Measurements from ENCODE around the gene CUBN.

The CUBN gene

GRCh38 chr10:16854623-16855022 lies 275.0 kb downstream of the CUBN start:
- Histone ChIP-seq H3K27ac (ENCODE audit: extremely low read depth, low read depth, low read length) (no peak overlapping the region), H3K36me3 (ENCODE audit: control insufficient read depth in 2 of 2, insufficient read depth in 1 of 2, low read length in 2 of 2) (no peaks in the 10 kb centered on the region), H3K4me3 (ENCODE audit: low read depth, low read length) (no peak overlapping the region), H3K4me1 (ENCODE audit: control insufficient read depth, insufficient read depth, low read length) (peaks cover 4% of the 10 kb centered on the region; the same call in 1 of the 2 replicates), H3K9me3 (ENCODE audit: control insufficient read depth, insufficient read depth, low read depth, low read length) (no peaks in the 10 kb centered on the region)
- CTCF ChIA-PET, result interaction anchor here (1.4 kb wide), 1 partner anchor 30 kb away, joined by 4 read pairs; no protein-coding TSS in a partner anchor
- POLR2A ChIA-PET, result no interaction called here
- TF ChIP-seq KLF17 (tag by site-specific recombination; IDR thresholded peaks at IDR 0.05), result no peak
- TF ChIP-seq ZBTB20 (tag by site-specific recombination; IDR thresholded peaks at IDR 0.05), result peak; percentile 70; the same call in 1 of the 2 replicates
- TF ChIP-seq ZNF792 (tag by site-specific recombination; IDR thresholded peaks at IDR 0.05), result no peak
- no peak for TF ChIP-seq ZSCAN16 (tag by site-specific recombination; IDR thresholded peaks at IDR 0.05)
- TF ChIP-seq ZNF366 (tag by site-specific recombination; conservative IDR thresholded peaks at IDR 0.05), result peak; percentile 57; the same call in 1 of the 2 replicates
- TF ChIP-seq ZNF621 (tag by site-specific recombination; IDR thresholded peaks at IDR 0.05), result no peak

GRCh38 chr10:16853809-16854208 lies 275.8 kb downstream of the CUBN start:
- H3K27ac ChIP-seq (ENCODE audit: extremely low read depth, low read depth, low read length), result no peak overlapping the region
- peaks cover 4% of the 10 kb centered on the region; the same call in 1 of the 2 replicates for H3K4me1 ChIP-seq (ENCODE audit: control insufficient read depth, insufficient read depth, low read length)
- H3K36me3 ChIP-seq (ENCODE audit: control insufficient read depth in 2 of 2, insufficient read depth in 1 of 2, low read length in 2 of 2), result no peaks in the 10 kb centered on the region
- CTCF ChIA-PET, result interaction anchor here (0.8 to 1.6 kb wide), 7 partner anchors 9 to 458 kb away, joined by 3 to 9 read pairs (median 4); no protein-coding TSS in a partner anchor
- TF ChIP-seq ZNF24 (tag by site-specific recombination; IDR thresholded peaks at IDR 0.05) (no peak), ZNF354C (tag by site-specific recombination; IDR thresholded peaks at IDR 0.05; ENCODE audit: borderline replicate concordance, low read depth) (no peak), SP3 (tag by site-specific recombination; IDR thresholded peaks at IDR 0.05) (no peak), PBX3 (CRISPR knock-in tag; IDR thresholded peaks at IDR 0.05) (no peak), ELK4 (IDR thresholded peaks at IDR 0.05; ENCODE audit: borderline replicate concordance, low read depth, low read length) (no peak), ZNF658 (tag by site-specific recombination; IDR thresholded peaks at IDR 0.05) (no peak), ZNF692 (tag by site-specific recombination; IDR thresholded peaks at IDR 0.05) (no peak), TSHZ1 (tag by site-specific recombination; IDR thresholded peaks at IDR 0.05; ENCODE audit: borderline replicate concordance) (no peak), ZNF211 (tag by site-specific recombination; IDR thresholded peaks at IDR 0.05; ENCODE audit: low read depth) (no peak), ZNF670 (tag by site-specific recombination; IDR thresholded peaks at IDR 0.05; ENCODE audit: low read depth) (no peak), ZNF621 (tag by site-specific recombination; IDR thresholded peaks at IDR 0.05) (no peak), ZNF148 (tag by site-specific recombination; IDR thresholded peaks at IDR 0.05; ENCODE audit: borderline replicate concordance) (no peak), ZNF514 (tag by site-specific recombination; IDR thresholded peaks at IDR 0.05) (no peak), BCL6B (tag by site-specific recombination; IDR thresholded peaks at IDR 0.05) (no peak), ZBTB1 (tag by site-specific recombination; IDR thresholded peaks at IDR 0.05) (no peak), GLI2 (tag by site-specific recombination; IDR thresholded peaks at IDR 0.05; ENCODE audit: borderline replicate concordance, low read depth) (no peak)
- H3K4me3 ChIP-seq (ENCODE audit: low read depth, low read length), result no peak overlapping the region
- POLR2A ChIA-PET, result interaction anchor here (1.4 kb wide), 1 partner anchor 36 kb away, joined by 5 read pairs; the partner anchor contains the start of gene RSU1
- H3K9me3 ChIP-seq (ENCODE audit: control insufficient read depth, insufficient read depth, low read depth, low read length), result no peaks in the 10 kb centered on the region
